ENCODE data around the gene HLA-DPB1.
"Not testable (repeated sequence)": the region's sequence is repeated elsewhere in the genome, so short reads cannot be mapped to it uniquely, and the experiment has no call there.

Gene HLA-DPB1

GRCh38 chr6:33092385-33092784 lies 16.6 kb downstream of the HLA-DPB1 start:
- no peak overlapping the region for H3K4me3 ChIP-seq (ENCODE audit: low read depth, low read length)
- no peak for DNase-seq (ENCODE audit: low read depth)

- no peak for DNase-seq (ENCODE audit: low read depth)
- no peak overlapping the region for H3K4me3 ChIP-seq (ENCODE audit: low read depth, low read length)
Measured at GRCh38 chr6:33093855-33094254, 18.1 kb downstream of the HLA-DPB1 start.

GRCh38 chr6:33095681-33096080 lies 19.9 kb downstream of the HLA-DPB1 start:
- H3K4me3 ChIP-seq (ENCODE audit: low read depth, low read length), result no peak overlapping the region
- no peak for DNase-seq (ENCODE audit: low read depth)

- not testable (repeated sequence) for DNase-seq (ENCODE audit: low read depth)
Measured at GRCh38 chr6:33101121-33101737, 25.4 kb downstream of the HLA-DPB1 start.

GRCh38 chr6:33103776-33104175 lies 28.0 kb downstream of the HLA-DPB1 start:
- H3K4me3 ChIP-seq (ENCODE audit: low read depth, low read length), result no peak overlapping the region
- DNase-seq (ENCODE audit: low read depth), result no peak

More at GRCh38 chr6:33101121-33101737, 25.4 kb downstream of the HLA-DPB1 start:
- H3K4me3 ChIP-seq (ENCODE audit: low read depth, low read length), result not testable (repeated sequence)

GRCh38 chr6:33104887-33105286 lies 29.1 kb downstream of the HLA-DPB1 start:
- H3K4me3 ChIP-seq (ENCODE audit: low read depth, low read length), result no peak overlapping the region

GRCh38 chr6:33105386-33105785 lies 29.6 kb downstream of the HLA-DPB1 start:
- no peak for DNase-seq (ENCODE audit: low read depth)
- no peak overlapping the region for H3K4me3 ChIP-seq (ENCODE audit: low read depth, low read length)

More at GRCh38 chr6:33104887-33105286, 29.1 kb downstream of the HLA-DPB1 start:
- DNase-seq (ENCODE audit: low read depth), result no peak

GRCh38 chr6:33105916-33106871 lies 30.4 kb downstream of the HLA-DPB1 start:
- no peak for DNase-seq (ENCODE audit: low read depth)
- no peak overlapping the region for H3K4me3 ChIP-seq (ENCODE audit: low read depth, low read length)

GRCh38 chr6:33107641-33108040 lies 31.9 kb downstream of the HLA-DPB1 start:
- no peak overlapping the region for H3K4me3 ChIP-seq (ENCODE audit: low read depth, low read length)
- DNase-seq (ENCODE audit: low read depth), result no peak

- DNase-seq (ENCODE audit: low read depth), result no peak
- H3K4me3 ChIP-seq (ENCODE audit: low read depth, low read length), result no peak overlapping the region
Measured at GRCh38 chr6:33108307-33108706, 32.5 kb downstream of the HLA-DPB1 start.

- no peak overlapping the region for H3K4me3 ChIP-seq (ENCODE audit: low read depth, low read length)
- DNase-seq (ENCODE audit: low read depth), result peak; percentile 16
Measured at GRCh38 chr6:33112148-33112547, 36.4 kb downstream of the HLA-DPB1 start.

- DNase-seq (ENCODE audit: low read depth), result no peak
- no peak overlapping the region for H3K4me3 ChIP-seq (ENCODE audit: low read depth, low read length)
Measured at GRCh38 chr6:33113755-33114154, 38.0 kb downstream of the HLA-DPB1 start.

GRCh38 chr6:33114406-33114805 lies 38.6 kb downstream of the HLA-DPB1 start:
- no peak overlapping the region for H3K4me3 ChIP-seq (ENCODE audit: low read depth, low read length)
- no peak for DNase-seq (ENCODE audit: low read depth)

- DNase-seq (ENCODE audit: low read depth), result no peak
- no peak overlapping the region for H3K4me3 ChIP-seq (ENCODE audit: low read depth, low read length)
Measured at GRCh38 chr6:33116417-33116816, 40.6 kb downstream of the HLA-DPB1 start.

GRCh38 chr6:33116841-33117711 lies 41.3 kb downstream of the HLA-DPB1 start:
- H3K4me3 ChIP-seq (ENCODE audit: low read depth, low read length), result no peak overlapping the region
- no peak for DNase-seq (ENCODE audit: low read depth)

GRCh38 chr6:33117811-33118277 lies 42.1 kb downstream of the HLA-DPB1 start:
- no peak for DNase-seq (ENCODE audit: low read depth)
- no peak overlapping the region for H3K4me3 ChIP-seq (ENCODE audit: low read depth, low read length)

GRCh38 chr6:33118525-33119123 lies 42.8 kb downstream of the HLA-DPB1 start:
- DNase-seq (ENCODE audit: low read depth), result peak; percentile 7

GRCh38 chr6:33120001-33120400 lies 44.2 kb downstream of the HLA-DPB1 start:
- no peak overlapping the region for H3K4me3 ChIP-seq (ENCODE audit: low read depth, low read length)
- DNase-seq (ENCODE audit: low read depth), result no peak

More at GRCh38 chr6:33118525-33119123, 42.8 kb downstream of the HLA-DPB1 start:
- H3K4me3 ChIP-seq (ENCODE audit: low read depth, low read length), result no peak overlapping the region

- no peak overlapping the region for H3K4me3 ChIP-seq (ENCODE audit: low read depth, low read length)
- DNase-seq (ENCODE audit: low read depth), result no peak
Measured at GRCh38 chr6:33123181-33123580, 47.4 kb downstream of the HLA-DPB1 start.

All from skeletal muscle cell (primary cell).